ENCODE measurements around the gene ZNF292.
"Not testable (repeated sequence)": the region's sequence is repeated elsewhere in the genome, so short reads cannot be mapped to it uniquely, and the experiment has no call there.

The ZNF292 gene

DNA sequence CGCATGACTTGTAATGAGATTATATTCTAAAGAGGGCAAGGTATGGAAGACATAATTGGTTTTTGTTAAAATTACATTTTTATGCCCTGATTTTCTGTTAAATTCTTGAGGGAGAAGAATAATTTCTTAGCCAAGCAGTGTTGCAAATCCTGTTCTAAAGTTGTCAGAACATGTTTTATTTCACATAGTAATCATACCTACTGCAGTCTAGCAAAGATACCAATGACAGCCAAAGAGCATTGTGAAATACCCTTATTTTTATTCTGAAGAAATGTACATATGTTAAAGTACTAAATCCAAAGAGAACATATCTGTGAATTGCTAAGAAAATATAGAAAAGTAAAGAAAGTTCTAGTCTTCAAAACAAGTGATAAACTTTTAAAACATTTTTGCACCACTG, 127.4 kb downstream of the ZNF292 start:
- DNase-seq = no peak

DNA sequence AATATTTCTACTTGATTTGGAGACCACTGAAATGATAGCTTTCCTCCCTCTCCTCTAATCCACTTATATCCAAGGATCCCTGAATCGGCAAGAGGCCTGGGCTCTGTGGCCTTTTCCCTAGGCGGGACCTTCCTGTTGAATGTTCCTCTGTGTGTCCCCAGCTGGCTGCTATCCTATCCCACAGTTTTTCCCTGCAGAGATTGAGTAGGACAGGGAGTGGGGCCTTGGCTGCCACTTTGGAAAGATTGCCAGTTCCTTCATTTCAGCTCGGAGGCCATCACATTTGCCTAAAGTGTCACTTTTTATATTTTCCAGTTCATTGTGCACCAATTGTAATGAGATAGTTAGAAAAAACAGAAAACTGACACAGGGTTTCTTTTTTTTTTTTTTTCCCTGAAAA, 128.1 kb downstream of the ZNF292 start:
- no peak for DNase-seq

DNA sequence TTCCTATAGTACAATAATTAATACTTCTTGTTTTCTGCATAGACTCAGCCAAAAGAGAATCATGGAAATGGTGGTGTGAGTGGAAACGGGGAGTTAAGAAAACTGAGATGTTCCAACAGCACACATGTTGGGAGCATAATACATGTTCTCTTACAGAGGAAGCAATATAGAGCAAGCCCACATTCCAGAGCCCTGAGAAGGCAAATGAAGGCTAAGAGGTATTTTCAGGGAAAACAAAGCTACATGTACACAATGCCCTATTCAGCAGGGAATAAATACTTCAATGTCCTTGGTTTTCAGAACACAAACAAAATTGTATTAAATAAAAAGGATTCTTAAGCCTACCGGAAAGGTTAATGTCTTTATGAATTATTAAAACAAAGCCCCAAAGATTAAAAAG, 131.9 kb downstream of the ZNF292 start:
- DNase-seq = no peak

- DNase-seq = no peak
Measured at GRCh38 chr6:87289571-87289970, 134.2 kb downstream of the ZNF292 start.

DNA sequence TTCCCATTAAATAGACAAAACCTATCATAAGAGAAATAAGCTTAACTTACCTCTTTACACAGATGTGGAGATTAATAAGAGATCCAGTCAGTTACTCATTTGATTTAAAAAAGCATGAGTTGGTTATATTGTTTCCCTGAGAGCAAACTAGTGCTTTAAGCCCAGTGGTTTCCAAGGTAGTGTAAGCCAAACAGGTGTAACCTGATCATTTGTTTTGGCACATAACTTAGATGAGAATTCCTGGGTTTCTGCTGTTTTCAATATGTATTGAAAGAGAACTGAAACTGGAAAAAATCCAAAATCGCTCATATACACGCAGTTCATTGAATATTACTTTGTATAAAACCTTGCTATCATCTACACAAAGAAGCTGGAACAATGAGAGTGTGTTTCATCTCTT, 136.5 kb downstream of the ZNF292 start:
- DNase-seq = no peak

DNA sequence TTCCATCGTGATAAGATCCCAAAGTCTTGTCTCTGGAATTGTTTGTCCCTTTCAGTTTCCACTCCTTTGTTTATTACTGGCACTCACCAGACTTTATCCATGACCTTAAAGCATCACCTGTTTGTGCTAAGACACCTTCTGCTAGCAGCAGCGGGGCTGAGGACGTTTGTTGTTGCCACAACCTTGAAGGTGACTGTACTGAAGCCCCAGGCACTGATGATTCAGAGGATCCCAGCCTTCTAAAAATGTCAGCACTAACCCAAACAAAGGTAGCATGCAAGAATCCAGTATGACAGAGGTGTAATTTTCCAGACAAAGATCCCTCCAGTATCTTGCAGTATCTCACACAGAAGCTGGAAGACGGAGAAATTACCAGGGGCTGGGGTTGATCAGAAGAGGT, 138.2 kb downstream of the ZNF292 start:
- DNase-seq = no peak

DNA sequence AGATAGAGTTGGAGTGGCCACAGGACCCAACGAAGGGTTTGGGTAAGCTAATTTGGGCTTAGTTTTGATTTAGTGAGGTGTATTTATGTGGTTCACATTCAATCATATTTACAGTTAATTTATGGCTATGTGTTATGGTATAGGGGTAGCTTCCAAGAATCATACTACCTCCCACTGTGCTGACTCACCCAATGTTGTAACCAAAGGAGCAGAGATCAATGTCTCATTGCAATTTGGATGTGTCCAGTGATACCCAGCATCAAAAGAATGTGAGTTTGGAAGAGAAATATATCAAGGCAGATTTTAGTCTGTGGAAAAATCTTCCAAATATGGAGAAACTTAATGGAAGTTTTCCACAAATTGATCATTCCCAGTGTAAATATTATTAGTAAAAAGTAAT, 141.8 kb downstream of the ZNF292 start:
- no peak for DNase-seq

GRCh38 chr6:87301277-87301676, 145.9 kb downstream of the ZNF292 start:
- DNase-seq = not testable (repeated sequence)

DNA sequence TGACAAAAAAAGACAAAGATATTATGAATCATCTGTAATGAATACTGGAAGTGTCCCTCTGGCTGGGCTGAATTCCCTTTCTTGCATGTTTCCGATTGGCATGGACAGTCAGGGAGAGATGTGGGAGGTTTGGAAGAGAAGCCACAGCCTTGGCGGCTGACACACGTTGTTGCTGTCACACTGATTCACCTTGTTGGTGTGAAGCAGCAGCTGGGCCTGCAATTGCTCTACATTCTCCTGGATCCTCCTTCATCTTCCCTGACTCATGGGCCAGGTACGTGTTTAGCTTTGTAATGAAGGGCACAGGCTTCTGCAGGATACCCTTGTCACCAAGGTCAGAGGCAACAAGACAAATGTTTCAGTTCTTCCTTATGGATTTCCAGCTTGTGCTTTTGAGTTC, 153.6 kb downstream of the ZNF292 start:
- DNase-seq = no peak

GRCh38 chr6:87312860-87313259, 157.5 kb downstream of the ZNF292 start:
- no peak for DNase-seq

All from NCI-H187 treated with DMSO at 0.1 percent for 48 hours (cell line).